NCI-H2081 (cell line): Measurements from ENCODE around the gene VCP.

Experiments
- DNase-seq, 2 experiments: peaks; one replicate each; lab custom pipeline; 2025; lab: John Stamatoyannopoulos, UW

VCP gene

GRCh38 chr9:35014517-35014916 is 57.9 kb downstream of the VCP start:
- no peak for DNase-seq

DNA sequence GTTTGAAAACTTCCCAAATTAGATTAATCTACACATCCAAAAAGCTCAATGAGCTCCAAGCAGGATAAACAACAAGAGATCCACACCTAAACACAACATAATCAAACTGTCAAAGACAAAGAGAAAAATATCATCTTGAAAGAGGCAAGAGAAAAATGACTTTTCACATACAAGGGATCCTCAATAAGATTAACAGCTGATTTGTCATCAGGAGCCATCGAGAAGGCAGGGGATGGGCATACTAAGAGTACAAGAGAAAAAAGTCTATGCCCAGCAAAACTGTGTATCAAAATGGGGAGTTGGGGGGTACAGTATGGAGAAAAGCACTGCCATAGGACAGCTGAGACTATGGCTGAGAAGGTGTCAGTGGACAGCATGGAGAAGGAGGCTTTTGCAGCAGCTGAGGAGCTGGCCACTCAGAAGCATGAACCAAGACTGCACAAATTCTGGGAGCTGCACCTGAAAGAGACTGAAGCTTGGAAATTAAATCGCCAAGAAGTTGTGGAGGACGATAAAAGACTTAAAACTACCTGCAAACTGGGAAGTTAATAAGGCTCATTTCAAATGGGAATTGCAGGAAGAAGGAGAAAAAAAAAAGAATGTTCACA is 62.0 kb downstream of the VCP start:
- DNase-seq, result no peak
